Measurements from ENCODE around the gene PRPF39. TPM values are rescaled to one million over a fixed set of nuclear protein-coding genes. Genes with fewer than 3 reads are reported as not detected.
"Not testable (repeated sequence)": the region's sequence is repeated elsewhere in the genome, so short reads cannot be mapped to it uniquely, and the experiment has no call there.

PRPF39 gene
- total and polyA plus RNA-seq, 3 donors from 2014 or later, result 14.6 to 41.1 (median 30.9) TPM

DNA sequence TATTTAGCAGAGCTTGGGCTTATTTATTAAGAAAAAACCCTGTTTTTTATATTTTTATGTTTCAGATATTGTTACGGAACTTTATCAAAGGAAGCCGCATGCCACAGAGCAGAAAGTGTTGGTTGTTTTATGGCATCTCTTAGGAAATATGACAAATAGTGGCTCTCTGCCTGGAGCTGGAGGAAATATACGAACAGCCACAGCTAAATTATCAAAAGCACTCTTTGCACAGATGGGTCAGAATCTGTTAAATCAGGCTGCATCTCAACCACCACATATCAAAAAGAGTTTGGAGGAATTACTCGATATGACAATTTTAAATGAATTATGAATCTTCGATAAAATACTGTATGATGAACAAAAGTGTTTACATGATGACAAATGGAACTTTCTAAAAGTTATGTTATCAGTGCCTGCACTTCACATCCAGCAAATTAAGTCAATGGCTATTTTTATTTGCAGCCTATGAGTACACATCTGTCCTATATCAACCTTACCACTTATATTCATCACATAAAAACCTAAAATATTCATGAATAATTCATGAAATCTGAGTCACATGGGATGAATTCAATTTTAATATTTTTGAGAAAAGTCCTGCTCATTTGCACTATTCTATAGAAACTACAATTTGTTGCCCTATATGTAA is 10.6 kb upstream of the PRPF39 start:
- H3K36me3 ChIP-seq (ENCODE audit: low read depth, missing control alignments), result no peaks in the 10 kb centered on the region
- 87 to 90% methylated on average over 5 of the region's 5 CpGs for WGBS, 2 donors
- no peak for DNase-seq
- TF ChIP-seq, protein P1, sequence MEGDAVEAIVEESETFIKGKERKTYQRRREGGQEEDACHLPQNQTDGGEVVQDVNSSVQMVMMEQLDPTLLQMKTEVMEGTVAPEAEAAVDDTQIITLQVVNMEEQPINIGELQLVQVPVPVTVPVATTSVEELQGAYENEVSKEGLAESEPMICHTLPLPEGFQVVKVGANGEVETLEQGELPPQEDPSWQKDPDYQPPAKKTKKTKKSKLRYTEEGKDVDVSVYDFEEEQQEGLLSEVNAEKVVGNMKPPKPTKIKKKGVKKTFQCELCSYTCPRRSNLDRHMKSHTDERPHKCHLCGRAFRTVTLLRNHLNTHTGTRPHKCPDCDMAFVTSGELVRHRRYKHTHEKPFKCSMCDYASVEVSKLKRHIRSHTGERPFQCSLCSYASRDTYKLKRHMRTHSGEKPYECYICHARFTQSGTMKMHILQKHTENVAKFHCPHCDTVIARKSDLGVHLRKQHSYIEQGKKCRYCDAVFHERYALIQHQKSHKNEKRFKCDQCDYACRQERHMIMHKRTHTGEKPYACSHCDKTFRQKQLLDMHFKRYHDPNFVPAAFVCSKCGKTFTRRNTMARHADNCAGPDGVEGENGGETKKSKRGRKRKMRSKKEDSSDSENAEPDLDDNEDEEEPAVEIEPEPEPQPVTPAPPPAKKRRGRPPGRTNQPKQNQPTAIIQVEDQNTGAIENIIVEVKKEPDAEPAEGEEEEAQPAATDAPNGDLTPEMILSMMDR (IDR thresholded peaks at IDR 0.05), result no peak
- TF ChIP-seq POLR2A (IDR thresholded peaks at IDR 0.05), result no peak
- no peaks in the 10 kb centered on the region for H3K4me1 ChIP-seq
- H3K4me3 ChIP-seq, result no peak overlapping the region
- H3K27me3 ChIP-seq, result no peaks in the 10 kb centered on the region
- H3K9me3 ChIP-seq, result no peaks in the 10 kb centered on the region
- intact Hi-C loops (cut with DNase I; ENCODE audit: low total_unique reads), result no loop called here
- H3K27ac ChIP-seq, result no peak overlapping the region

DNA sequence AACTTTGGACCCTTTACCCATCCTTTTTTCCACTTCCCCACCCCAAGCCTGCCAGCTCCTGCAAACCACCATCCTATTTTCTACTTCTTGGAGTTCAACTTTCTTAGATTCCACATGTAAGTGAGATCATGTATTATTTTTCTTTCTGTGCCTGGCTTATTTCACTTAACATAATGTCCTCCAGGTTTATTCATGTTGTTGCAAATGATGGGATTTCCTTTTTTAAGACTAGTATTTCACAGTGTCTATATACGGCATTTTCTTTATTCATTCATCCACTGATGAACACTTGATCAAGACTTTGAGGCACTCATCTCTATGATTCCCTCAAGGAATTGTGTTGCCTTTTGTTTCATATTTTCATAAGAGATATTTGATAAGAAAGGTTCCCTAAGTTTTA is 5.6 kb upstream of the PRPF39 start:
- no peak for TF ChIP-seq POLR2A (IDR thresholded peaks at IDR 0.05)
- TF ChIP-seq, protein P1 (IDR thresholded peaks at IDR 0.05), result no peak
- Histone ChIP-seq H3K27ac (no peak overlapping the region), H3K36me3 (ENCODE audit: low read depth, missing control alignments) (no peaks in the 10 kb centered on the region), H3K27me3 (no peaks in the 10 kb centered on the region), H3K9me3 (no peaks in the 10 kb centered on the region), H3K4me3 (no peak overlapping the region), H3K4me1 (peaks cover 3% of the 10 kb centered on the region)
- WGBS, 2 donors, result 91 to 93% methylated on average over 1 of the region's 1 CpG
- intact Hi-C loops (cut with DNase I; ENCODE audit: low total_unique reads), result no loop called here
- DNase-seq, result no peak

DNA sequence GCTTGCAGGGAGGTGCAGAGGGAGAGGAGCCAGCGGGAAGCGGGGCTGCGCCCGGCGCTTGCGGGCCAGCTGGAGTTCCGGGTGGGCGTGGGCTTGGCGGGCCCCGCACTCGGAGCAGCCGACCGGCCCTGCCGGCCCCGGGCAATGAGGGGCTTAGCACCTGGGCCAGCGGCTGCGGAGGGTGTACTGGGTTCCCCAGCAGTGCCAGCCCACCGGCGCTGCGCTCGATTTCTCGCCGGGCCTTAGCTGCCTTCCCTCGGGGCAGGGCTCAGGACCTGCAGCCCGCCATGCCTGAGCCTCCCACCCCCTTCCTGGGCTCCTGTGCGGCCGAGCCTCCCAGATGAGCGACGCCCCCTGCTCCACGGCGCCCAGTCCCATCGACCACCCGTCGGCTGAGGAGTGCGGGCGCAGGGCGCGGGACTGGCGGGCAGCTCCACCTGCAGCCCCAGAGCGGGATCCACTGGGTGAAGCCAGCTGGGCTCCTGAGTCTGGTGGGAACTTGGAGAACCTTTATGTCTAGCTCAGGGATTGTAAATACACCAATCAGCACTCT is 3.4 kb upstream of the PRPF39 start:
- DNase-seq; H3K27me3 ChIP-seq; intact Hi-C loops (cut with DNase I; ENCODE audit: low total_unique reads); H3K9me3 ChIP-seq; H3K4me1 ChIP-seq; H3K36me3 ChIP-seq (ENCODE audit: low read depth, missing control alignments): not testable (repeated sequence)
- Histone ChIP-seq H3K27ac (peak overlapping the region in 1 of 2 donors; percentile 19), H3K4me3 (peak overlapping the region; percentile 22 to 34)
- 85% methylated on average over 40 of the region's 40 CpGs; no CpG with 5 or more reads in 1 of the 2 donors for WGBS, 2 donors

DNA sequence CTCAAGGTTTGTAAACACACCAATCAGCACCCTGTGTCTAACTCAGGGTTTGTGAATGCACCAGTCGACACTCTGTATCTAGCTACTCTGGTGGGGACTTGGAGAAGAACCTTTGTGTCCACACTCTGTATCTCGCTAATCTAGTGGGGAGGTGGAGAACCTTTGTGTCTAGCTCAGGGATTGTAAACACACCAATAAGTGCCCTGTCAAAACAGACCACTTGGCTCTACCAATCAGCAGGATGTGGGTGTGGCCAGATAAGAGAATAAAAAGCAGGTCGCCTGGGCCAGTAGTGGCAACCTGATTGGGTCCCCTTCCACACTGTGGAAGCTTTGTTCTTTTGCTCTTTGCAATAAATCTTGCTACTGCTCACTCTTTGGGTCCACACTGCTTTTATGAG is 2.8 kb upstream of the PRPF39 start:
- DNase-seq; H3K36me3 ChIP-seq (ENCODE audit: low read depth, missing control alignments); H3K27me3 ChIP-seq; intact Hi-C loops (cut with DNase I; ENCODE audit: low total_unique reads); H3K9me3 ChIP-seq; H3K4me3 ChIP-seq; H3K4me1 ChIP-seq; H3K27ac ChIP-seq: not testable (repeated sequence)
- WGBS, 2 donors, result 80 to 86% methylated on average over 1 to 3 of the region's 3 CpGs

DNA sequence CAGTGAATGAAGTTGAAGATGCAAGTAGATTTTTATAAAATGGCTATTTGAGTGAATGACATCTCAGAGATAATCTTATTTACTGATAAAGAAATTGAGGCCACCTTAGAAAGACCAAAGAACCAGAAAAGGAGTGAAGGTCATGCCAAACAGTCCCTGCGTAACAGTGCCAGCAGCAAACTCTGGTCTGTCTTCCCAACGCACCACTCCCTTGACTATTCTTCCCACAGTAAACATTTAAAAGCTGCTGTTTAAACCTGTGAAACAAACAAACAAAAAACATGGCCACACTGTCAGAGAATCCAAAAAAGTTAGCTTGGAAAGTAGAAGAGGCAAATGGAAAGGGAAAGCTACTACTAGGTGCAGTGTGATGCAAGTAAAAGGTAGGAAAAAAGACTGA is 1.5 kb upstream of the PRPF39 start:
- DNase-seq, result no peak

More for the DNA sequence above, 1.5 kb upstream of the PRPF39 start:
- Histone ChIP-seq H3K9me3 (no peaks in the 10 kb centered on the region), H3K4me1 (peaks cover 5% of the 10 kb centered on the region), H3K27me3 (no peaks in the 10 kb centered on the region), H3K36me3 (ENCODE audit: low read depth, missing control alignments) (no peaks in the 10 kb centered on the region), H3K4me3 (no peak overlapping the region), H3K27ac (no peak overlapping the region)
- 56 to 65% methylated on average over 2 of the region's 2 CpGs for WGBS, 2 donors
- intact Hi-C loops (cut with DNase I; ENCODE audit: low total_unique reads), result no loop called here
- TF ChIP-seq POLR2A (IDR thresholded peaks at IDR 0.05), result no peak
- TF ChIP-seq, protein P1 (IDR thresholded peaks at IDR 0.05), result no peak
